ENCODE measurements around the gene MRPL10. TPM values are rescaled to one million over a fixed set of nuclear protein-coding genes. Genes with fewer than 3 reads are reported as not detected.

The MRPL10 gene
- total and polyA plus RNA-seq, 2 of the 8 experiments (the other 6 are each of a cell fraction or from before 2014, with no cell fraction given) = 85.3 to 214 TPM

DNA sequence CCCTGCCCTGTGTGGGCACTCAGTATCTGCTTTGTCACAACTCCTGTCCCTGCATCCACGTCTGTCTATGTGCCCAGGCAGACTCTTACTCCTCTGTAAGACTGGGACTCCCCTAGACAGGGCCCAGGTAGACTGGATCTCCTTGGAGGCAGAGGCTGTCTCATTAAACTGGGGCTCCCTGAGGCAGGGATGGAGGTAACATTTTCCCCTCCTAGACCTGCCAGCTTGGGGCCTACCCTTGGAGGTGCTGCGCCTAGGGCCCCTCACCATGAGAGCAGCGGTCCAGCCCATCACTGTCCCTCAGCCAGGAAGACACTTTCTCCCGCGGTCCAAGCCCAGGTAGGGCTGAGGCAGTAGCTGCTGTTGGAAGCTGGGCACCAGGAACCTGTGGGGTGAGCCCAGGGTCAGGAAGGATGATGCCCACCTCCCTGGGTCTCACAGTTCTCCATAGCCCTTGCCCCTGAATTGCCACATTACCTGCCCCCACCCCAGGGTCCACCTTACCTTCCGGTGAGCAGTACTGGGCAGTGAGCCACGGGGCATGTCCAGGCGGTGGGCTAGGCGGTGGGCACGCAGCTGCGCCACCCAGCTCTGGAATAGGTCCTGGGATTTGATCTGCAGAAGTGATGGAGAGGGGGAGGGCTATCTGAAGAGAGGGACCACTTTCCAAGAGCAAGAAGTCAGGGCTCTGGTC lies 13.2 kb downstream of the MRPL10 start:
- H3K4me1 ChIP-seq (replicated peaks in 1 of 4; ENCODE audit: control insufficient read depth in 3 of 4, insufficient read depth in 4 of 4, low read length in 3 of 4) = peaks cover 0 to 12% (median 7%) of the 10 kb centered on the region in 4 experiments; a peak in 6 of 7 replicates
- ChIA-PET POLR2A (ENCODE audit: partially characterized antibody) (interaction anchor here (0.8 to 1.0 kb wide), 2 partner anchors 12 to 14 kb away, joined by 3 read pairs; partner anchors contain the start of genes LRRC46 and MRPL10), CTCF (ENCODE audit: partially characterized antibody) (interaction anchor here (0.6 to 2.5 kb wide), 2 partner anchors 23 to 1215 kb away, joined by 3 to 6 read pairs; partner anchors contain the start of gene SCRN2)
- no peak overlapping the region for H2BK120ac ChIP-seq (replicated peaks; ENCODE audit: low read depth, low read length)
- H2AK5ac ChIP-seq (ENCODE audit: low read depth, low read length) = no peak overlapping the region
- no peak overlapping the region for H3K4me3 ChIP-seq (ENCODE audit: extremely low read depth in 1 of 4, insufficient read depth in 2 of 4, low read depth in 3 of 4, low read length in 4 of 4)
- 93% methylated on average over 11 of the region's 11 CpGs; no CpG with 5 or more reads in 1 of the 2 experiments for WGBS, 2 experiments (ENCODE audit: extremely low coverage in 1 of 2, insufficient coverage in 1 of 2, insufficient read length in 1 of 2, insufficient replicate concordance in 2 of 2, low coverage in 1 of 2, low lambda C conversion rate in 2 of 2, missing lambda C conversion rate in 1 of 2)
- H3K9me3 ChIP-seq (ENCODE audit: insufficient read depth in 2 of 2, low read depth in 1 of 2, low read length in 1 of 2) = no peaks in the 10 kb centered on the region
- no peak overlapping the region for H3K18ac ChIP-seq (ENCODE audit: extremely low read depth, low read length)
- no peak overlapping the region for H4K91ac ChIP-seq (replicated peaks; ENCODE audit: insufficient read length, low read length)
- H3K79me1 ChIP-seq (ENCODE audit: low read depth, low read length) = no peaks in the 10 kb centered on the region; the same call in 1 of the 2 replicates
- H3K23ac ChIP-seq (ENCODE audit: insufficient read length) = no peak overlapping the region
- peaks cover 8% of the 10 kb centered on the region; the same call in 1 of the 2 replicates for H3K23me2 ChIP-seq (ENCODE audit: low read depth, low read length)
- H4K5ac ChIP-seq (ENCODE audit: insufficient read length, low read depth, low read length) = no peak overlapping the region
- H2BK15ac ChIP-seq (ENCODE audit: low read length) = no peak overlapping the region
- FAIRE-seq = no peak
- no peaks in the 10 kb centered on the region; a peak in 1 of 8 replicates for H3K36me3 ChIP-seq (ENCODE audit: control insufficient read depth in 2 of 4, insufficient read depth in 4 of 4, low read length in 3 of 4)
- H3K4me2 ChIP-seq (ENCODE audit: insufficient read depth in 1 of 2, low read depth in 2 of 2, low read length in 2 of 2) = no peak overlapping the region
- H3K14ac ChIP-seq (ENCODE audit: insufficient read length) = no peak overlapping the region
- H3K56ac ChIP-seq (replicated peaks; ENCODE audit: insufficient read length, low read depth, low read length) = no peak overlapping the region
- H4K20me1 ChIP-seq (replicated peaks in 1 of 2; ENCODE audit: control insufficient read depth in 1 of 2, insufficient read depth in 2 of 2, low read length in 2 of 2) = peaks cover 0 to 1% of the 10 kb centered on the region in 2 experiments
- H3K9ac ChIP-seq (replicated peaks in 1 of 4; ENCODE audit: extremely low read depth in 1 of 4, low read depth in 3 of 4, low read length in 3 of 4) = no peak overlapping the region
- no peak overlapping the region; the same call in 1 of the 2 replicates for H4K8ac ChIP-seq (ENCODE audit: extremely low read depth, insufficient read depth, low read length)
- no peak overlapping the region for H2BK5ac ChIP-seq (ENCODE audit: low read depth, low read length)
- no peak overlapping the region for H2BK12ac ChIP-seq (ENCODE audit: low read depth, low read length)
- no peak for DNase-seq (ENCODE audit: low read depth in 1 of 2, low spot score in 2 of 2)
- no peak overlapping the region for H3K4ac ChIP-seq (replicated peaks; ENCODE audit: insufficient read length, low read depth, low read length)
- no peak overlapping the region for H2AFZ ChIP-seq (ENCODE audit: low read length)
- H2BK20ac ChIP-seq (ENCODE audit: low read length) = no peak overlapping the region
- H3K79me2 ChIP-seq (ENCODE audit: control insufficient read depth in 1 of 2, insufficient read depth in 2 of 2, low read length in 2 of 2) = no peaks in the 10 kb centered on the region
- no peak overlapping the region for H3K27ac ChIP-seq (ENCODE audit: low read depth, low read length)
- H3K27me3 ChIP-seq (replicated peaks in 1 of 4; ENCODE audit: control insufficient read depth in 3 of 4, extremely low read depth in 1 of 4, insufficient read depth in 3 of 4, low read length in 3 of 4) = no peaks in the 10 kb centered on the region
- TF ChIP-seq SP1 (IDR thresholded peaks at IDR 0.05; ENCODE audit: low read depth, low read length) (no peak), SUZ12 (IDR thresholded peaks at IDR 0.05; ENCODE audit: low read length) (no peak), HDAC6 (IDR thresholded peaks at IDR 0.05; ENCODE audit: low read depth, low read length) (no peak), RFX5 (IDR thresholded peaks at IDR 0.05; ENCODE audit: borderline replicate concordance, low read depth, low read length) (no peak), BRCA1 (IDR thresholded peaks at IDR 0.05; ENCODE audit: low read depth, low read length) (no peak), ATF2 (IDR thresholded peaks at IDR 0.05; ENCODE audit: low read length) (no peak), EZH2 (IDR thresholded peaks at IDR 0.05; ENCODE audit: low read depth, low read length, severe bottlenecking) (no peak), BACH1 (IDR thresholded peaks at IDR 0.05; ENCODE audit: low read length) (no peak), CEBPB (IDR thresholded peaks at IDR 0.05; ENCODE audit: low read depth, low read length) (no peak), KDM5A (IDR thresholded peaks at IDR 0.05; ENCODE audit: low read length) (no peak), JUN (IDR thresholded peaks at IDR 0.05; ENCODE audit: low read depth, low read length) (no peak)

Data from H1 (cell line).